ENCODE results near the gene ATF7IP2.

ATF7IP2 gene

DNA sequence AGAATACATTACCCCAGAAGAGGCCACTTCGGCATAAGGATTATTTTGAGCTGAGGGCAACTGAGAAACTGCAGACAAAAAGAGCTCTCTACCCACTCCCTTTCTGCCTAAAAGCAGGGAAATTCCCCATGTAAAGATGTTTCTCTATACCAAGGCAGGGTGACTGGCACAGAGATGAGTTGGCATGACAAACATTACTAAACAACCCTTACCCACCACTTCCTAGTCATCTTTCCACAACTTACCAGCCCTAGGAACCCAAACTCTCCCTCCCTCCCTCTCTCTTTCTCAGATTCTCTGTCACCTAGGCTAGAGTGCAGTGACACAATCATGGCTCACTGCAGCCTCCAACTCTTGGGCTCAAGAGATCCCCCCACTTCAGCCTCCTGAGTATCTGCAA, 126.0 kb downstream of the ATF7IP2 start:
- Histone ChIP-seq H3K36me3 (ENCODE audit: control insufficient read depth in 2 of 2, insufficient read depth in 2 of 2, low read length in 2 of 2) (no peaks in the 10 kb centered on the region), H3K27ac (ENCODE audit: low read length) (no peak overlapping the region), H3K27me3 (ENCODE audit: control insufficient read depth in 1 of 2, insufficient read depth in 2 of 2, low read length in 2 of 2) (no peaks in the 10 kb centered on the region), H3K9me3 (ENCODE audit: control insufficient read depth in 2 of 2, low read length in 2 of 2) (no peaks in the 10 kb centered on the region), H3K4me3 (ENCODE audit: low read length in 2 of 2) (no peak overlapping the region), H3K4me1 (ENCODE audit: control insufficient read depth, insufficient read depth, low read length) (peaks cover 5% of the 10 kb centered on the region), H3K9ac (ENCODE audit: low read length in 2 of 2) (no peak overlapping the region)

DNA sequence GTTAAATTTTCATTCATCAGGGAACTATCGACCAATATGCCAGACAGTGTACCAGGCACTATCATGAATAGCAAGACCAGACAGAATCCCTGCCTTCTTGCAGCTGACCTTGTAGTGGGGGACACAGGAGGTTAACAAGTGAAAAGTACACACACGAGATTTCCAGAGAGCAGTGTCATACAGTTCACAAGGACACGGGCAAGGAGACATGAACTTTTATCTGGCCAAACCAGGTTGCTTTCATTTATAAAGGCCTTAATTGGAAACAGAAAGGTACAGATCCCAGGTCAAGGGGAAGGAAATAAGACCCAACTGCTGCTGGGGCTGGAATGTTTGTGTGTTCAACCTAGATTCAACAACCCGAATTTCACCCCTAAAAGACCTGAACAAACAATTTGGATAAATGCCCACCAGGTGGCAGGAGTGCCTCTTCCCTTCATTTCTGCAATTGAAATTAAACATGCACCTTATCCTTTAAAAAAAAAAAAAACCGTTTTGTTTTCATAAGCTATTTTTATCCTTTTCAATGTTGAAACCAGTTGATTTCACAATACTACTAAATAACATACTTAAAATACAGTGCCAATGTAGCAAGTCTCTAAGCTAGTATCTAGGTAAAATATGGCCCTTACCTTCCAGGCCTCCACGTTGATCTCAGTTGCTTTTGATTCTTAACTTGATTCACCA, 128.7 kb downstream of the ATF7IP2 start:
- H3K36me3 ChIP-seq (ENCODE audit: control insufficient read depth in 2 of 2, insufficient read depth in 2 of 2, low read length in 2 of 2), result no peaks in the 10 kb centered on the region
- peak overlapping the region in 1 of 2 donors; percentile 0 for H3K4me3 ChIP-seq (ENCODE audit: low read length in 2 of 2)
- no peaks in the 10 kb centered on the region for H3K27me3 ChIP-seq (ENCODE audit: control insufficient read depth in 1 of 2, insufficient read depth in 2 of 2, low read length in 2 of 2)
- H3K4me1 ChIP-seq (ENCODE audit: control insufficient read depth, insufficient read depth, low read length), result peaks cover 5% of the 10 kb centered on the region
- H3K9ac ChIP-seq (ENCODE audit: low read length in 2 of 2), result peak overlapping the region in 1 of 2 donors; percentile 28
- H3K9me3 ChIP-seq (ENCODE audit: control insufficient read depth in 2 of 2, low read length in 2 of 2), result no peaks in the 10 kb centered on the region
- no peak overlapping the region for H3K27ac ChIP-seq (ENCODE audit: low read length)

DNA sequence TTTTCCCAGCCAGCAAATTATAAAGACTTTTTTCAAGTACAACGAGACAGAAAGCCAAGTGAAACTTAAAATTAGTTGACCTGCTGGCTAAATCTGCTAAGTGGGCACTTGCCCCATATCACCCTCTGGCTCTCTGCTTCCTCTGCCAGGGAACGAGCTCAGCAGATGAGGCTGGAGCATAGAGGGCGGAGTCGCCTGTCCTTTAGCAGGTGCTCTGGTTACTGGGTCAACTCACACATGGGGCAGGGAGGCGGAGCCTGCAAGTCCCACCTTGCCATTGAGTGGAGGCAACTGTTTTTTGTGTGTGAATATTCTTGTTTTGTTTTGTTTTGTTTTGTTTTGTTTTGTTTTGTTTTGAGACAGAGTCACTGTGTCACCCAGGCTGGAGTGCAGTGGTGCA, 132.0 kb downstream of the ATF7IP2 start:
- Histone ChIP-seq H3K27me3 (ENCODE audit: control insufficient read depth in 1 of 2, insufficient read depth in 2 of 2, low read length in 2 of 2) (no peaks in the 10 kb centered on the region), H3K36me3 (ENCODE audit: control insufficient read depth in 2 of 2, insufficient read depth in 2 of 2, low read length in 2 of 2) (no peaks in the 10 kb centered on the region), H3K9me3 (ENCODE audit: control insufficient read depth in 2 of 2, low read length in 2 of 2) (no peaks in the 10 kb centered on the region), H3K27ac (ENCODE audit: low read length) (no peak overlapping the region), H3K4me3 (ENCODE audit: low read length in 2 of 2) (no peak overlapping the region), H3K9ac (ENCODE audit: low read length in 2 of 2) (no peak overlapping the region), H3K4me1 (ENCODE audit: control insufficient read depth, insufficient read depth, low read length) (peaks cover 5% of the 10 kb centered on the region)

DNA sequence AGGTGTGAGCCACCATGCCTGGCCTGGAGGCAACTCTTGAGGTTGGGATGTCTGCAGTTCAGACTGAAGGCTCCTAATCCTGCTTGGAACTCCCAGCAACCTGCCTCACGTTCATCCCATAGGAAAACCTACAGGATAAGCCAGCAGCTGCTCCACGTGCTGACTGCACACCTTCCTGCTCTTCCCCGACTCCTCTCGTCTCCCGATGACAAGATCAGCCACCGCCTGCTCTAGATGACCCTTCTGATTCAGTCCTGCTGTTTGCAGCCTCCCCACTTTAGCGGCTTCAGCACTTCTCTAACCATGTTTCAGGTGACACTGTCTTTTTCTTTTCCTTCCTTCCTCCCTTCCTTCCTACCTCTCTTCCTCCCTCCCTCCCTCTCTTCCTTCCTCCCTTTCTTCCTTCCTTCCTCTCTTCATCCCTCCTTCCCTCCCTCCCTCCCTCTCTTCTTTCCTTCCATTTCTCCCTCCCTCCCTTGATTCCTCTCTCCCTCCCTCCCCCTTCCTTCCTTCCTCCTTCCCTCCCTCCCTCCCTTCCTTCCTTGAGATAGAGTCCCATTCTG, 132.7 kb downstream of the ATF7IP2 start:
- no peaks in the 10 kb centered on the region for H3K27me3 ChIP-seq (ENCODE audit: control insufficient read depth in 1 of 2, insufficient read depth in 2 of 2, low read length in 2 of 2)

DNA sequence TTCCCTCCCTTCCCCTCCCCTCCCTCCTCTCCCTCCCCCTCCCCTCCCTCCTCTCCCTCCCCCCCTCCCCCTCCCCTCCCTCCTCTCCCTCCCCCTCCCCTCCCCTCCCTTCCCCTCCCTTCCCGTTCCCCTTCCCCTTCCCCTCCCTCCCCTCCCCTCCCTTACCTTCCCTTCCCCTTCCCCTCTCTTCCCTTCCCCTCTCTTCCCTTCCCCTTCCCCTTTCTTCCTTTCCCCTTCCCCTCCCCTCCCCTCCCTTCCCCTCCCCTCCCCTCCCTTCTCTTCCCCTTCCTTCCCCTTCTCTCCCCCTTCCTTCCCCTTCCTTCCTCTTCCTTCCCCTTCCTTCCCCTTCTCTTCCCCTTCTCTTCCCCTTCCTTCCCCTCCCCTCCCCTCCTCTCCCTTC, 133.4 kb downstream of the ATF7IP2 start:
- Histone ChIP-seq H3K4me3 (ENCODE audit: low read length in 2 of 2) (no peak overlapping the region), H3K27ac (ENCODE audit: low read length) (no peak overlapping the region), H3K27me3 (ENCODE audit: control insufficient read depth in 1 of 2, insufficient read depth in 2 of 2, low read length in 2 of 2) (no peaks in the 10 kb centered on the region), H3K36me3 (ENCODE audit: control insufficient read depth in 2 of 2, insufficient read depth in 2 of 2, low read length in 2 of 2) (peaks cover 0 to 2% of the 10 kb centered on the region in 2 donors), H3K9ac (ENCODE audit: low read length in 2 of 2) (no peak overlapping the region), H3K4me1 (ENCODE audit: control insufficient read depth, insufficient read depth, low read length) (peaks cover 3% of the 10 kb centered on the region), H3K9me3 (ENCODE audit: control insufficient read depth in 2 of 2, low read length in 2 of 2) (no peaks in the 10 kb centered on the region)

More for the DNA sequence above, 132.7 kb downstream of the ATF7IP2 start:
- Histone ChIP-seq H3K9ac (ENCODE audit: low read length in 2 of 2) (no peak overlapping the region), H3K4me3 (ENCODE audit: low read length in 2 of 2) (no peak overlapping the region), H3K27ac (ENCODE audit: low read length) (no peak overlapping the region), H3K4me1 (ENCODE audit: control insufficient read depth, insufficient read depth, low read length) (peaks cover 5% of the 10 kb centered on the region), H3K36me3 (ENCODE audit: control insufficient read depth in 2 of 2, insufficient read depth in 2 of 2, low read length in 2 of 2) (peaks cover 0 to 2% of the 10 kb centered on the region in 2 donors), H3K9me3 (ENCODE audit: control insufficient read depth in 2 of 2, low read length in 2 of 2) (no peaks in the 10 kb centered on the region)

DNA sequence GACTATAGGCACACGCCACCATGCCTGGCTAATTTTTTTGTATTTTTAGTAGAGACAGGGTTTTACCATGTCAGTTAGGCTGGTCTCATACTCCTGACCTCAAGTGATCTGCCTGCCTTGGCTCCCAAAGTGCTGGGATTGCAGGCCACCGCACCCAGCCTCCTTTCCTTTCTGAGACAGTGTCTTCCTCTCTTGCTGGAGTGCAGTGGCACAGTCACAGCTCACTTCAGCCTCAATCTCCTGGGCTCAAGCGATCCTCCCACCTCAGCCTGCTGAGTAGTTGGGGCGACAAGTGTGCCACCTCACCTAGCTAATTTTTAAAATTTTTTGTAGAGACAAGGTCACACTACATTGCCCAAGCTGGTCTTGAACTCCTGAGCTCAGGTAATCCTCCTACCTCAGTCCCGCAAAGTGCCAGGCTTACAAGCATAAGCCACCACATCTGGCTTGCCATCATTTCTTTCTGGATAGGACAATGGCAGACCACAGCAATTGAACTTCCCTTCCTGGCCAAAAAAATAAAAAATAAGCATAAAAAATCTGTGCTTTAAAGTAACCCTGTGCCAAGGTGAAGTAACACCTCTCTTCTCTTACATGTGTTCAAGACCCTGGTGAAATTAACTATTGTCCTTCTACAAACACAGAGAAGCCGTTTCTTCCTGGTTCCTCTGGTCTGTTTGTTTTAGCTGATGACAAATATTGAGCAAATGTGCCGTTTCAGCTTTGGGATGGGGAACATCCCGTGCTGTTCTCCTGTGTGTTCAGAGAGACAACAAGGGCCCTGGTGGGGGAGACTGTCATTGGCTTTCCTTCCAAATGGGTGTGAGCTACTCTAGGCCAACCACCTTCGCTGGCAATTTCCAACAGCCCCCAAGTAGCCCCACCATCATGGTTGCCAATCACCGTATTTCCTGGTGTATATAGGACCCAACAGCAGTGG, 134.3 kb downstream of the ATF7IP2 start:
- Histone ChIP-seq H3K9ac (ENCODE audit: low read length in 2 of 2) (no peak overlapping the region), H3K4me1 (ENCODE audit: control insufficient read depth, insufficient read depth, low read length) (no peaks in the 10 kb centered on the region), H3K27ac (ENCODE audit: low read length) (no peak overlapping the region), H3K36me3 (ENCODE audit: control insufficient read depth in 2 of 2, insufficient read depth in 2 of 2, low read length in 2 of 2) (peaks cover 0 to 2% of the 10 kb centered on the region in 2 donors), H3K27me3 (ENCODE audit: control insufficient read depth in 1 of 2, insufficient read depth in 2 of 2, low read length in 2 of 2) (no peaks in the 10 kb centered on the region), H3K4me3 (ENCODE audit: low read length in 2 of 2) (no peak overlapping the region), H3K9me3 (ENCODE audit: control insufficient read depth in 2 of 2, low read length in 2 of 2) (no peaks in the 10 kb centered on the region)

DNA sequence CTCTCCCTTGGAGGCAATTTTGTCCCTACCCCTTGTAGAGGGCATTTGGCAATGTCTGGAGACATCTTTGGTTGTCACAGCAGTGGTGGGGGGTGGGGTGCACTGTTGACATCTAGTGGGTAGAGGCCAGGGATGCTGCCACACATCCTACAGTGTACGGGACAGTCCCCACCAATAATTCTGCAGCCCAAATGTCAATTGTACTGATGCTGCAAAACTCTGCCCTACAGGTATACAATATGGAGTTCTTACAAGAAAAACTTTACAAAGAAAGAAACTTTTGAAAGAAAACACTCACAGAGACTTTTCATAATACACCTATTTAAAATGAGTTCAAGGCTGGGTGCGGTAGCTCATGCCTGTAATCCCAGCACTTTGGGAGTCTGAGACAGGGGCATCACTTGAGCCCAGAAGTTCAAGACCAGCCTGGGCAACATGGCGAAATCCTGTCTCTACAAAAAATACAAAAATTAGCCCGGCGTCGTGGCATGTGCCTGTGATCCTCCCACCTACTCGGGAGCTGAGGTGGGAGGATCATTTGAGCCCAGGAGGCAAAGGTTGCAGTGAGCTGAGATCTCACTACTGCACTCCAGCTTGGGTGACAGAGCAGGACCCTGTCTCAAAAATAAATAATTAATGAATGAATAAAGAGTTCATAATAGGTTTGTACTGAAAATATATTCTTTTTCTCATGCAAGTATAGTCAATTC, 135.2 kb downstream of the ATF7IP2 start:
- H3K9ac ChIP-seq (ENCODE audit: low read length in 2 of 2), result no peak overlapping the region
- no peak overlapping the region for H3K27ac ChIP-seq (ENCODE audit: low read length)
- H3K27me3 ChIP-seq (ENCODE audit: control insufficient read depth in 1 of 2, insufficient read depth in 2 of 2, low read length in 2 of 2), result no peaks in the 10 kb centered on the region
- peaks cover 0 to 5% of the 10 kb centered on the region in 2 donors for H3K36me3 ChIP-seq (ENCODE audit: control insufficient read depth in 2 of 2, insufficient read depth in 2 of 2, low read length in 2 of 2)
- no peak overlapping the region for H3K4me3 ChIP-seq (ENCODE audit: low read length in 2 of 2)
- no peaks in the 10 kb centered on the region for H3K9me3 ChIP-seq (ENCODE audit: control insufficient read depth in 2 of 2, low read length in 2 of 2)
- H3K4me1 ChIP-seq (ENCODE audit: control insufficient read depth, insufficient read depth, low read length), result no peaks in the 10 kb centered on the region

DNA sequence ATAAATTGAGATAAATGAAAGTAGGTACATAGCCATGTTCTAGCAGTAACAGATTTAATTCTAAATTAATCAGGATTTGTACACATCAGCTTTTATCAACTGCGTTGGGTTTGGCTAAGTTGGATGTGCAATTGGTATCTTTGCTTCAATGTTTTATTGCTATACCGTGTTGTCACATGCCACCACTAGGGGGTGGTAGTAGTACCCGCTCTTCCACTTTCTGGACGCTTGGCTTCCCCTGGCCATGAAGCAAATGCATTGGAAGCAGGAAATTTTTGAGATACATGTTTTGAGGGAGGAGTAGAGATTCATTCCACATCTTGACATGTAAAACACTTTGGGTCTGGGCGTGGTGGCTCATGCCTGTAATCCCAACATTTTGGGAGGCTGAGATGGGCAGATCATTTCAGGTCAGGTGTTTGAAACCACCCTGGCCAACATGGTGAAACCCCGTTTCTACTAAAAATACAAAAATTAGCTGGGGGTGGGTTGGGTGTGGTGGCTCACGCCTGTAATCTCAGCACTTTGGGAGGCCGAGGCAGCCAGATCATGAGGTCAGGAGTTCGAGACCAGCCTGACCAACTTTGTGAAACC, 135.9 kb downstream of the ATF7IP2 start:
- no peaks in the 10 kb centered on the region for H3K9me3 ChIP-seq (ENCODE audit: control insufficient read depth in 2 of 2, low read length in 2 of 2)
- H3K27ac ChIP-seq (ENCODE audit: low read length), result no peak overlapping the region
- no peaks in the 10 kb centered on the region for H3K4me1 ChIP-seq (ENCODE audit: control insufficient read depth, insufficient read depth, low read length)
- no peak overlapping the region for H3K9ac ChIP-seq (ENCODE audit: low read length in 2 of 2)
- H3K36me3 ChIP-seq (ENCODE audit: control insufficient read depth in 2 of 2, insufficient read depth in 2 of 2, low read length in 2 of 2), result peaks cover 1 to 8% of the 10 kb centered on the region in 2 donors
- H3K27me3 ChIP-seq (ENCODE audit: control insufficient read depth in 1 of 2, insufficient read depth in 2 of 2, low read length in 2 of 2), result no peaks in the 10 kb centered on the region
- H3K4me3 ChIP-seq (ENCODE audit: low read length in 2 of 2), result no peak overlapping the region

DNA sequence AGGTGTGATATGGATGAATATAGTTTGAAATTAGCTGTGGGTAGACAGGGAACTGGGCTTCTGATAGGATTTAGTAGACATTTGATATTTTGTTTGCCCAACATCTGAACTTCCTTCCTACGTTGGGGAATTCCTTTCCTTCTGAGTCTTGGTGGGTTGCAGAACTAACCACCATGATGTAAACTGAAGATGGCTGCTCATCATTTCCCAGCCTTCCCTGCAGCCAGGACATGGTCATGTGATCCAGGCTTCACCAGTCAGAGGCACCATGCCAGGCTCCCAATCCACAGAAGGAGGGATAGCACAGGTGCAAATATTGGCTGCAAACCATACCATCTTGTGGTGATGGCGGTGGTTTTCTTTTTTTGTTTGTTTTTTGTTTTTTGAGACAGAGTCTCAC, 137.1 kb downstream of the ATF7IP2 start:
- no peaks in the 10 kb centered on the region for H3K27me3 ChIP-seq (ENCODE audit: control insufficient read depth in 1 of 2, insufficient read depth in 2 of 2, low read length in 2 of 2)
- H3K36me3 ChIP-seq (ENCODE audit: control insufficient read depth in 2 of 2, insufficient read depth in 2 of 2, low read length in 2 of 2), result peaks cover 6 to 16% of the 10 kb centered on the region in 2 donors
- no peak overlapping the region for H3K4me3 ChIP-seq (ENCODE audit: low read length in 2 of 2)
- H3K4me1 ChIP-seq (ENCODE audit: control insufficient read depth, insufficient read depth, low read length), result no peaks in the 10 kb centered on the region
- H3K9me3 ChIP-seq (ENCODE audit: control insufficient read depth in 2 of 2, low read length in 2 of 2), result no peaks in the 10 kb centered on the region
- H3K9ac ChIP-seq (ENCODE audit: low read length in 2 of 2), result no peak overlapping the region
- H3K27ac ChIP-seq (ENCODE audit: low read length), result no peak overlapping the region

DNA sequence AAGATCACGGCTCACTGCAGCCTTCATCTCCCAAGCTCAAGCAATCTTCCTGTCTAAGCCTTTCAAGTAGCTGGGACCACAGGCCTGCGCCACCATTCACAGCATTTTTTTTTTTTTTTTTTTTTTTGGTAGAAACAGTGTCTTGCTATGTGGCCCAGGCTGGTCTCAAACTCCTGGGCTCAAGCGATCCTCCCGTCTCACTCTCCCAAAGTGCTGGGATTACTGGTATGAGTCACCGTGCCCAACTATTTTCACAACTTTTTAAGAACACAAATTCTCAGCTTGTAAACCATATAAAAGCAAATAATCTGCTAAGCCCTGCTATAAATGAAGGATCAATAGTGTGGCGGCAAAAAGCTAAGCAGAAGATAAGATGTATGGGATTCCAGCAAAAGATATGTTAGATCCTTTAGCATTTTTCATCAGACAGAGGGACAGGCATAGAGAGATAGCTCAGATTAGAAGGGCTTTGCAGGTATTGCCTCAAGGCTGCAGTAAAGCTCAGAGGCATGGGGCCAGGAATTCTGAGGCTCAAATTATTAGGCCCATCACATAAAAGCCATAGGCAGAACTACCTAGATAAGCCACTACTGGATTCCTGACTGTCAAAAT, 139.5 kb downstream of the ATF7IP2 start:
- Histone ChIP-seq H3K9me3 (ENCODE audit: control insufficient read depth in 2 of 2, low read length in 2 of 2) (no peaks in the 10 kb centered on the region), H3K36me3 (ENCODE audit: control insufficient read depth in 2 of 2, insufficient read depth in 2 of 2, low read length in 2 of 2) (peaks cover 9 to 26% of the 10 kb centered on the region in 2 donors), H3K27ac (ENCODE audit: low read length) (no peak overlapping the region), H3K4me1 (ENCODE audit: control insufficient read depth, insufficient read depth, low read length) (no peaks in the 10 kb centered on the region), H3K4me3 (ENCODE audit: low read length in 2 of 2) (no peak overlapping the region), H3K9ac (ENCODE audit: low read length in 2 of 2) (no peak overlapping the region), H3K27me3 (ENCODE audit: control insufficient read depth in 1 of 2, insufficient read depth in 2 of 2, low read length in 2 of 2) (no peaks in the 10 kb centered on the region)
